MV-4-11 (cell line): Measurements from ENCODE around the gene VWC2L.

Experiments used
- DNase-seq: peaks from one replicate; lab custom pipeline; 2025; lab: John Stamatoyannopoulos, UW

The VWC2L gene

DNA sequence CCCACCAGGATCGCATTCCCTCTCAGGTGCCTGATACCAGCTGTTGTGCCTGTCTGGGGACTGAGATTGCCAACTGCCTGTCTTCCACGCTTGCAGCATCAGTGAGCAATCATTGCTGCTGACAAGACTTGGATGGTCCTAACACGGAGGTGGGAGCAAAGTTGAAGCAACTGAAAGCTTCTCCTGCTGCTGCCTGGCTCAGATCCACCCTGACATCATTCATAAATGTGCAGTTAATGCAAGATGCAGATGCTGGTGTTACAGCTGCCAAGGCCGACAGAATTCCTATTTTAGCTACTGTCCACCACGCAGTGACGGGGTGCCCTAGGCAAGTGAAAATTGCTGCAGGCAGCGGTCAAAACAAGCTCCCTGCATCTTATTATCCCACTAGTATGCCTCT lies 131.4 kb downstream of the VWC2L start:
- no peak for DNase-seq

- DNase-seq: no peak
Measured at GRCh38 chr2:214542866-214543265, 132.0 kb downstream of the VWC2L start.

GRCh38 chr2:214543386-214543955 lies 132.6 kb downstream of the VWC2L start:
- DNase-seq: no peak

GRCh38 chr2:214545898-214546542 lies 135.2 kb downstream of the VWC2L start:
- no peak for DNase-seq

DNA sequence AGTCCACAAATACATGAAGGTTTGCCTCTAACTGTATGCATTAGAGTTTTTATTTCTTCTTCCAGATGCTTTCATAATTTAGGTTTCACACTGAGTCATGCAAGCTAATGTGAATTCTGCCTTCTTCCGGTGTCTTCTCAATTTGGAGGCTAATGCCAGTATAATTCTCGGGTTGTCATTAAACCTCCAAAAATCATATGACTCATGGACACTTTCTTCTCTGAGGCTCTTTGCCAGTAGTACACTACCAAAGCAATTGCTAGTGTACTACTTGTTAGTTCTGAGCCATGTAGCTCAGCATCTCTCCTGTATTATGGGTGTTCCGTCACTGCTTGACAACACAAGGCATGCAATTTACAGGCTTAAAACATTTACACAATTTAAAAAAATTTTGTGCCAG lies 137.1 kb downstream of the VWC2L start:
- DNase-seq: no peak

DNA sequence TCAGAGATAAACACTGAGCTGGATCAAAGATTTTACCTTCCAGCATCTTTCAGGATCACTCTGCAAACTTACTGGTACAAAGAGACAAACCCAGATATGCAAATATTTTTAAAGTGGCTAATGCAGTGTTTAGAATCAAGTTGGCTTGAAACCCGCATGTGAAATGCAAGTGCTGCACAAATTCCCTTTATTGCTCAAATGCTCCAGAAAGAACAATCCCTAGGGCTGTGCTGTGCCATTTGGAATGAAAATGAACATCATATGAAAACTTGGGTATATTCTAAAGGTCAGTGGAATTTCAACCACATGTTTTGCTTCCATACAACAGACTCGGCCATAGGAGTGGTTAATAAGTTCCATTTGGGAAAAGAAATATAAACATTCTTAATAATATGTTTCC lies 139.1 kb downstream of the VWC2L start:
- DNase-seq: no peak

DNA sequence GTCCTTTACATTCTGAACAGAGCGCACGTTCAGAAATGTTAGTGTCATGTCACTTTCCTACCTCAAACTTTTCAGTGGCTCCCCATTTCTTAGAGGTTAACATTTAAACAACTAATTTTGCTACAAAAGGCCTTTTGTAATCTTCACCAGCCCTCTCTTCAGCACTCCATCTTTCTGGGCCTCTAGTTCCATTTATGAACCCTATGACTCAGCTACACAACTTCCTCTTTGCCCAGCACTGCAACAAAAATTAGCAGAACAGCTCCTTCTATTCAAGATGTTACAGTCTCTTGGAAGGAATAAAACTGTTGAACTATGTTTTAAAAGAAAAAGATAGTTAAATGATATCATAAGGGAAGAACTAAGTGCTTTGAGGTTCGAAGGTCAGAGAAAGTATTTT lies 139.9 kb downstream of the VWC2L start:
- DNase-seq: peak; percentile 61

- no peak for DNase-seq
Measured at GRCh38 chr2:214557884-214558283, 147.0 kb downstream of the VWC2L start.

DNA sequence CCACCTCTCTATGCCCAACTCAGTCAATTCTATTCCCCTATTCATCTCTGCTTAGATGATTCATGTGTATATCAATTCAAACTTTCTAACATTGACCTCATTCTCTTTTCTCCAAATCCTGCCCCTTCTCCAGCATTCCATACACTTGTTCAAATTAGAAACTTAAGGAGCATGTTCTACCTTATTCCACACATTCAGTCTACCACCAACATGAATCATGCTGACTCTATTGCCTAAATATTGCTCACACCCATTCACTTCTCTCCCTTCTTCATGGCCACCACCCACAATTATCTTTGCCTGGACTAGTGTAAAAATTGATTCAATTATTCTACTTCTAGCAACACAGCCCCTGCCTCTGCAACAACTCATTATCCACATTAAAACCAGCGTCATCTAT lies 147.5 kb downstream of the VWC2L start:
- DNase-seq: no peak

- DNase-seq: peak; percentile 8
Measured at GRCh38 chr2:214560176-214560575, 149.3 kb downstream of the VWC2L start.

DNA sequence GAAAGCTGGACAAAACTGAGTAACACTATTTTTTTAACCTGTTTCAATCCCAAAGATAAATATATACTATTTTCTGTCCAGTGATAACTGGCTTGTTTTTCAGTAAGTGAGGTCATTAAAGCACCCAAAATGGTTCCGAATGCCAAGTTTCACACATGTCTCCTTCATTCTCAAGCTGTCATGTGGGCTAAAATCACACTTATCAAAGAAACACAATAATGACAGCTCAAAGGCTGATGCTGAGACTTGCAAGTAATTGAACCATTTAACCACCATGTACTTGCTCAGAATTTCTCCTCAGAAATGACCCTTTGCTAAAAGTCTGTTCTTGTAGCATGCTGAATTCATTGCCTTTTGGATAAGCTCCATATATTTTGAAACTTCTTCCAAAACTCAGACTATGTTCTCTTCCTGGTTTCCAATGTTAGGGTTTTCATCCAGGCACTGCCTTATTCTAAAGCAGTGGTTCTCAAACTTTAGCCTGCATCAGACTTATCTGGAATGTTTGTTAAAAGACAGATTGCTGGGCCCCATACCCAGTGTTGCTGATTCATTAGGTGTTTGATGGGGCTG lies 149.8 kb downstream of the VWC2L start:
- DNase-seq: no peak

GRCh38 chr2:214565246-214565645 lies 154.4 kb downstream of the VWC2L start:
- no peak for DNase-seq

DNA sequence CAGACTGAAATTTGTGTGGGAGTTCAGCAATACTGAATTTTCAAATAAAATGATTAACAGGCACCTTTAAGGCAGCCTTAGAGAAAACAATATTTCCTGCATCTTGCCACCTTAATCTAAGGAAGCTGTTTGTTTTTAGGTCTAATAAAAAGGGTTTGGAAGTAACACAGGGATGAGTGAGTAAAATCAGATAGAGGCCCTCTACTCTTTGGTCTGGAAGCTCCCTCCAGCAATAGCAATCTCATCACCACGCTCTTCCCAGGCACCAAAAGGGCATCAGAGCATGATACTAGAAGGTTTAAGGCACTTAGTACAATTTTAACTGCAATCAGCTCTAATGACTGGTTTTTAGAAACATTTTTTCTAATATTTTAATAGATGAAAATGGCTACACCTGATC lies 155.6 kb downstream of the VWC2L start:
- no peak for DNase-seq

- DNase-seq: no peak
Measured at GRCh38 chr2:214569419-214570035, 158.7 kb downstream of the VWC2L start.

- DNase-seq: no peak
Measured at GRCh38 chr2:214574084-214574781, 163.4 kb downstream of the VWC2L start.

GRCh38 chr2:214575030-214575429 lies 164.2 kb downstream of the VWC2L start:
- DNase-seq: no peak

DNA sequence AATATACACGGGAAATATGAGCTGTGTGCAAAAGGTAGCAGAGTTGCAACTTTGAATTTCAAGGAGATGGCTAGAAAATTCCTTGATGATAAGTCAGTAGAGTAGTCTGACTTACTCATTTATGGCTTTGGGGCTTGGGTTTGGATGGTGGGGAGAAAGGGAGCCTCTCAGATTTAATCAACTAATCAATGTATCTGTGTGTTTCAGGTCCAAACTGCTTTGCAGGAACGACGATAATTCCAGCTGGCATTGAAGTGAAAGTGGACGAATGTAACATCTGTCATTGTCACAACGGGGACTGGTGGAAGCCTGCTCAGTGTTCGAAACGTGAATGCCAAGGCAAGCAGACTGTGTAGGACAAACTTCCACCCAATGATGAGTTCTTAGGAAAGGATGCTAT lies 164.6 kb downstream of the VWC2L start:
- no peak for DNase-seq

GRCh38 chr2:214577769-214578168 lies 166.9 kb downstream of the VWC2L start:
- no peak for DNase-seq

- no peak for DNase-seq
Measured at GRCh38 chr2:214578442-214578841, 167.6 kb downstream of the VWC2L start.

GRCh38 chr2:214579035-214579434 lies 168.2 kb downstream of the VWC2L start:
- no peak for DNase-seq

GRCh38 chr2:214587442-214587841 lies 176.6 kb downstream of the VWC2L start:
- no peak for DNase-seq

GRCh38 chr2:214591366-214591765 lies 180.5 kb downstream of the VWC2L start:
- no peak for DNase-seq

- no peak for DNase-seq
Measured at GRCh38 chr2:214592011-214592410, 181.2 kb downstream of the VWC2L start.
